Stimulated activated CD4-positive, alpha-beta T cell treated with anti-CD3 and anti-CD28 coated beads, Interleukin-12 subunit alpha, Interleukin-12 subunit beta, amount 100 ng/mL, for 4 hours (primary cell): Measurements from ENCODE around the gene USP12.

Source experiments
- DNase-seq: peaks from one replicate; pipeline ENCODE4 v3.0.0-alpha.2; 2020

Gene USP12

DNA sequence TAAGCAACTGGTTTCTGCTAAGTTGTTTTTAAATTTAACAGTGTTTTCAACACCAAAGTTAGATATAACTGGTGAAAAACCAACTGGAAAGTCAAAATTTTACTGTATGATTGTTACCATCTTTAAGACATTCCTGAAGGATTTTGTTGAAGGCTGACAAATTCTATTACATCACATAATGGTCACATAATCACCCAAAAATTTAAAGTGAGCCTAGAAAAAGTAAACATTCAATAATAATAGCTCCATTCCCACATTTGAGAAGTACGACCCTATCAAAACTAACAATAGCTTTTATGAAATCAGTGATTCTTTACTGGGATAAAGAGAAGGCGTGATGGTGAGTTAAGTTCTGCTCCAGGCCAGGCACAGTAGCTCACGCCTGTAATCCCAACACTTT, 51.6 kb downstream of the USP12 start:
- DNase-seq: no peak

- DNase-seq: no peak
Observed at GRCh38 chr13:27118428-27119054, 53.1 kb downstream of the USP12 start.

- DNase-seq: no peak
Observed at GRCh38 chr13:27117952-27118351, 53.7 kb downstream of the USP12 start.

- DNase-seq: no peak
Observed at GRCh38 chr13:27117158-27117557, 54.5 kb downstream of the USP12 start.

- DNase-seq: no peak
Observed at GRCh38 chr13:27113436-27113835, 58.2 kb downstream of the USP12 start.

GRCh38 chr13:27112006-27112405, 59.6 kb downstream of the USP12 start:
- DNase-seq: no peak

GRCh38 chr13:27110056-27110746, 61.4 kb downstream of the USP12 start:
- no peak for DNase-seq

GRCh38 chr13:27106144-27106543, 65.5 kb downstream of the USP12 start:
- DNase-seq: no peak

- no peak for DNase-seq
Observed at GRCh38 chr13:27104606-27105005, 67.0 kb downstream of the USP12 start.

GRCh38 chr13:27101847-27102246, 69.8 kb downstream of the USP12 start:
- DNase-seq: no peak

GRCh38 chr13:27101289-27101688, 70.3 kb downstream of the USP12 start:
- DNase-seq: no peak

DNA sequence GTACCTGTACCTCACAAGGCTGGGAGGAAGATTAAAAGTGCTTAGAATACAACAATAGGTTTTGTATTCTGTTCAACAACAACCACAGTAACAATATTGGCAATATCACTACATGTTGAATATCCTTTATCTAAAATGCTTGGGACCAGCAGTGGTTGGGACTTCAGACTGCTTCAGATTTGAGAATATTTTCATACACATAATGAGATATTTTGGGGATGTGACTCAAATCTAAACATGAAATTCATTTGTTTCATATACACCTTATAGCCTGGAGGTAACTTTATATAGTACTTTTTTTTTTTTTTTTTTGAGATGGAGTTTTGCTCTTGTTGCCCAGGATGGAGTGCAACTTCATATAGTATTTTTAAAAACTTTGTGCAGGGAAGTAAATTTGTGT, 73.9 kb downstream of the USP12 start:
- no peak for DNase-seq

DNA sequence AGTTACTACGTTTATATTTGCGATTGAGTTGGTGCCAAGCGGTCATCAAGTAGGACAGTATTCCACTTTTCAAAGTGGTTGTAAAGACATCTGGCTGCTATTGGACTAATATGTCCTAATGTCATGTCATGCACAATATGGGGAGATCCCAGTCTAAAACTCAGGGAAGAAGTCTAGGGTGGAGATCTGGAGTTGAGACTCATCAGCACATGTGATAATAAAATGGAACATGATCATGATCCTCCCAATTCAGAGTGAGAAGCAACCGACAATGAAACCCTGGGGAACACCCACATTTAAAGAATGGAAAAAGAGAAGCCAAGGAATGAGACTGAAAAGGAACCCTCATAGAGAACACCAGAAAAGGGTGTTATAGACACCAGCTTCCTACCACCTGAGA, 80.2 kb downstream of the USP12 start:
- no peak for DNase-seq

DNA sequence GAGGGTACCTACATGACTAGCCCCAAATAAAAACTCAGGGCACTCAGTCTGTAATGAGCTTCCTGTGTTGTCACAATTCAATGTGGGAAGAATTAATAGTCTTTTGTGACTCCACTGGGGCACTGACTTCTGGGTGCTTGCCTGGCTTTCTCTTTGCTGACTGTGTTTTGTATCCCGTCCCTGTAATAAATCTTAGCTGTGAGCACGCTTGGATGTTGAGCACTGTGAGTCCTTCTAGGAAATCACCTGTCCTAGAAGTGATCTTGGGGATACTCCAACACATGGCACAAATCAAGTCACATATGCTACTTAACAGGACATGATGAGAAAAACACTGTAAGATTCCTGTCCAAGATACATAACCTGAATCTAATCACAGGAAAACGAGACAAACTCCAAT, 83.0 kb downstream of the USP12 start:
- no peak for DNase-seq

DNA sequence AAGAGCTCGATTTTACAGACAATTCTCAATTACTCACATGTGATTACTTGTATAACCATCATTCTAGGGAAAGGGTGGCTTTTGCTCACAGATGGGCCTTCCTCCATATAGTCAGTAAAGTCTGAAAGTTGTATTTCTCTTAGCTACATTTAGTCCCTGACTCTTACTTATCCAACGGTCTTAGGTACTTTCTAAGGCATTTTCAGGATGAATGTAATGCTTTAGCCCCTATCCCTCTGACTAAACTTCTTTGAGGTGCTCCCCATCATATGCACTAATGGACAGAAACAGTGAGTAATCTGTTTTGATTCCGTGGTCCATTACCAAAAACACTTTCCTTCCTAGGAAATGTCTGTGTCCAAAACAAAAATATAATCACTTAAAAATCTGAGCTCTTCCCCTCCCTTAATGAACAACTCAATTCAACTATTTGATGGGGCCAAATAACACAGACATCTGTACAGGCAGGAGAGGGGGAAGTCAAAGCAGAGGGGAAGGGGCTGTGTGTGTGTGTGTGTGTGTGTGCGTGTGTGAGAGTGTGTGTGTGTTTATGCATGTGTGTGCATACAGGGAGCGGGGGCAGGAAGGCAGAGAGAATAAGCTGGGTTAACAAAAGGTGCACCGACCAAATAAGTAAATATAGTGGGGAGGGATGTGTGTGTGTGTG, 84.9 kb downstream of the USP12 start:
- DNase-seq: no peak

- no peak for DNase-seq
Observed at GRCh38 chr13:27083183-27083582, 88.4 kb downstream of the USP12 start.

- DNase-seq: no peak
Observed at GRCh38 chr13:27081893-27082679, 89.5 kb downstream of the USP12 start.

- no peak for DNase-seq
Observed at GRCh38 chr13:27080018-27080948, 91.3 kb downstream of the USP12 start.

- no peak for DNase-seq
Observed at GRCh38 chr13:27079421-27079958, 92.1 kb downstream of the USP12 start.

DNA sequence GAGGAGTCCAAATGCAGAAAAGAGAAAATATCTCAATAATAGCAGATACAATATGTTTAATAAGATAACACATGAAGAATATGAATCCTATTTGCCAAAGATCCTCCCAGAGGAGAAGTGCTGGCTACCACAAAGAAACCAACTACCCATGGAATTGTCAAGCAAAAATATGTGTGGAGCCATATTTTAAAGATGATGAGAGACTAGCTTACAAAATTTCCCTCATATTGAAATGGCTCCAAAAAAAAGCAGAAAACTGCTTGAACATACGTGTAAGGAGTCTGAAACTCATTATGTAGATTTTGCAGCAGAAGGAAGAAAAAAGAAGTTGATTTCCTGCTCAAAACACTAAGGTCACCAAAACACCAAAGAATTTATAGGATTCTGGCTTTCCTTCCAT, 94.2 kb downstream of the USP12 start:
- no peak for DNase-seq

DNA sequence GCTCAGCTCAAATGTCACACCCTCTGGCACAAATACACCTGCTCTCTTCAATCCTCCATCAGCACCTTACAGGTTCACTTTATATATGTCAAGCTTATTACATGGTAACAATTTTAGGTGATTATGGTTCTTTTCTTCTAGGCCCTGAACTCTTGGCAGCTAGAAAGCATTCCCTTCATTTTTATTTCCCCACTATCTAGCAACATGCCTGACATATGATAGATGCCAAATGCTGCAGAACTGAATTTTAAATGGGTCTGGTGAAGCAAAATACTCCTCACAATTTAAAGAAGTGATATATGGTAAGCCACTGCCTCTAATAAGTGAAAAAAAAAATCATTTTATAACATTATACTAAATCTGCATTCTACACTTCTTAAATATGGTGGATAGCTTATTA, 95.2 kb downstream of the USP12 start:
- no peak for DNase-seq

- no peak for DNase-seq
Observed at GRCh38 chr13:27073186-27073585, 98.4 kb downstream of the USP12 start.
